HepG2 (cell line): Measurements from ENCODE around the gene CSNK1D. TPM values are rescaled to one million over a fixed set of nuclear protein-coding genes. Genes with fewer than 3 reads are reported as not detected.

Experiments
- EP300 ChIP-seq, 3 experiments: sonication (generic) in 1 of 3; formaldehyde crosslinking in 1 of 3; IDR thresholded peaks; 2 replicates each; pipeline versions ENCODE4 v1.5.1 to v1.6.1; 2011 to 2020; ENCODE audit warnings: low read depth in 2 of 3, low read length in 2 of 3, borderline replicate concordance in 1 of 3, improper control_type of control experiment in 1 of 3, mild to moderate bottlenecking in 1 of 3, missing genetic modification reagents in 1 of 3, moderate library complexity in 1 of 3
- FOSL2 ChIP-seq: sonication (generic); formaldehyde crosslinking; IDR thresholded peaks from 2 replicates; pipeline ENCODE4 v1.4.0; 2020; ENCODE audit warnings: missing genetic modification reagents
- FOXJ3 ChIP-seq: sonication (generic); formaldehyde crosslinking; IDR thresholded peaks from 2 replicates; pipeline ENCODE4 v1.4.0; 2020; ENCODE audit warnings: missing genetic modification reagents, mild to moderate bottlenecking, borderline replicate concordance
- GZF1 ChIP-seq: sonication (generic); formaldehyde crosslinking; IDR thresholded peaks from 2 replicates; pipeline ENCODE4 v1.5.1; 2020; ENCODE audit warnings: mild to moderate bottlenecking, missing genetic modification reagents
- LCORL ChIP-seq, 2 experiments: fragments of 450-650 bp in 1 of 2; sonication (generic) in 1 of 2; formaldehyde crosslinking in 1 of 2; IDR thresholded peaks; 2 replicates each; pipeline versions ENCODE4 v1.5.0 to v1.6.1; 2017 to 2020; ENCODE audit warnings: antibody characterized with exemption in 1 of 2, missing genetic modification reagents in 1 of 2
- NFE2 ChIP-seq: sonication (generic); formaldehyde crosslinking; IDR thresholded peaks from 2 replicates; pipeline ENCODE4 v1.4.0; 2020; ENCODE audit warnings: missing genetic modification reagents
- POLR2A ChIP-seq, 2 experiments: IDR thresholded peaks; 2 replicates each; pipeline ENCODE4 v1.6.1; 2011; ENCODE audit warnings: low read depth in 2 of 2, low read length in 2 of 2, mild to moderate bottlenecking in 1 of 2, moderate library complexity in 1 of 2; ENCODE audit not compliant: insufficient read depth in 1 of 2
- POLR2AphosphoS5 ChIP-seq: IDR thresholded peaks from 2 replicates; pipeline ENCODE4 v1.6.1; 2012; ENCODE audit warnings: low read depth, low read length
- SP1 ChIP-seq, 2 experiments: fragments of 450-650 bp in 1 of 2; sonication (generic) in 1 of 2; formaldehyde crosslinking in 1 of 2; IDR thresholded peaks; 2 replicates each; pipeline versions ENCODE4 v1.4.0 to v1.6.1; 2016 to 2020; ENCODE audit warnings: missing genetic modification reagents in 1 of 2
- TCF7L2 ChIP-seq: IDR thresholded peaks from 2 replicates; pipeline ENCODE4 v1.6.1; 2011; ENCODE audit warnings: mild to moderate bottlenecking, low read depth, low read length, moderate library complexity
- THYN1 ChIP-seq: sonication (generic); formaldehyde crosslinking; IDR thresholded peaks from 2 replicates; pipeline ENCODE4 v1.8.1; 2023; ENCODE audit warnings: low read depth, mild to moderate bottlenecking, moderate library complexity, missing genetic modification reagents, borderline replicate concordance
- YEATS2 ChIP-seq: sonication (generic); formaldehyde crosslinking; IDR thresholded peaks from 2 replicates; pipeline ENCODE4 v1.4.0; 2020; ENCODE audit warnings: missing genetic modification reagents, borderline replicate concordance
- ZFAT ChIP-seq: sonication (generic); formaldehyde crosslinking; conservative IDR thresholded peaks from 2 replicates; pipeline ENCODE4 v1.8.1; 2023; ENCODE audit warnings: missing genetic modification reagents, inconsistent platforms
- ZFY ChIP-seq: sonication (generic); formaldehyde crosslinking; IDR thresholded peaks from 2 replicates; pipeline ENCODE4 v1.4.0; 2020; ENCODE audit warnings: missing genetic modification reagents
- ZMYM2 ChIP-seq: sonication (generic); formaldehyde crosslinking; IDR thresholded peaks from 2 replicates; pipeline ENCODE4 v1.8.0; 2022; ENCODE audit warnings: mild to moderate bottlenecking, missing genetic modification reagents
- ZNF224 ChIP-seq: sonication (generic); formaldehyde crosslinking; IDR thresholded peaks from 2 replicates; pipeline ENCODE4 v1.5.0; 2020; ENCODE audit warnings: mild to moderate bottlenecking, missing genetic modification reagents
- ZNF225 ChIP-seq: sonication (generic); formaldehyde crosslinking; IDR thresholded peaks from 2 replicates; pipeline ENCODE4 v1.4.0; 2020; ENCODE audit warnings: mild to moderate bottlenecking, missing genetic modification reagents
- ZNF232 ChIP-seq: sonication (generic); formaldehyde crosslinking; IDR thresholded peaks from 2 replicates; pipeline ENCODE4 v1.4.0; 2020; ENCODE audit warnings: missing genetic modification reagents, borderline replicate concordance
- ZNF235 ChIP-seq: sonication (generic); formaldehyde crosslinking; IDR thresholded peaks from 2 replicates; pipeline ENCODE4 v1.8.1; 2023; ENCODE audit warnings: mild to moderate bottlenecking, missing genetic modification reagents, borderline replicate concordance
- ZNF24 ChIP-seq: fragments of 450-650 bp; IDR thresholded peaks from 2 replicates; pipeline ENCODE4 v1.6.1; 2017; ENCODE audit warnings: antibody characterized with exemption, mild to moderate bottlenecking
- ZNF263 ChIP-seq: sonication (generic); formaldehyde crosslinking; IDR thresholded peaks from 2 replicates; pipeline ENCODE4 v1.4.0; 2020; ENCODE audit warnings: missing genetic modification reagents
- ZNF296 ChIP-seq: sonication (generic); formaldehyde crosslinking; conservative IDR thresholded peaks from 2 replicates; pipeline ENCODE4 v1.5.0; 2020; ENCODE audit warnings: mild to moderate bottlenecking, missing genetic modification reagents
- ZNF569 ChIP-seq: sonication (generic); formaldehyde crosslinking; IDR thresholded peaks from 2 replicates; pipeline ENCODE4 v1.5.0; 2020; ENCODE audit warnings: mild to moderate bottlenecking, missing genetic modification reagents, moderate library complexity, borderline replicate concordance
- ZNF850 ChIP-seq: sonication (generic); formaldehyde crosslinking; conservative IDR thresholded peaks from 2 replicates; pipeline ENCODE4 v1.9.0; 2021; ENCODE audit warnings: mild to moderate bottlenecking, missing genetic modification reagents
- ZSCAN25 ChIP-seq: sonication (generic); formaldehyde crosslinking; IDR thresholded peaks from 2 replicates; pipeline ENCODE4 v1.8.0; 2022; ENCODE audit warnings: mild to moderate bottlenecking, missing genetic modification reagents
- polyA plus RNA-seq, 8 experiments: library from polyadenylated mRNA; depleted of rRNA in 3 of 8; stranded (reverse) in 7 of 8; unstranded in 1 of 8; fragments of >200 nt; fragmentation: Illumina TruSeq in 4 of 8; extraction: Trizol in 4 of 8; gene quantifications; 2 replicates each; pipeline versions ENCODE4 v1.2.1 to v1.2.3, GENCODE V29; 2011 to 2016; ENCODE audit warnings: low read depth in 4 of 8, missing spikeins in 1 of 8, mixed read lengths in 1 of 8; ENCODE audit not compliant: insufficient read depth in 1 of 8
- total RNA-seq, 5 experiments: library from RNA; depleted of rRNA; stranded (reverse); fragments of >200 nt; fragmentation: Illumina TruSeq; extraction: Trizol; gene quantifications; 2 replicates each; pipeline ENCODE4 v1.2.3, GENCODE V29; 2016; ENCODE audit warnings: low read depth in 1 of 5
- TF ChIP-seq, protein P1 (sequence below): sonication (generic); formaldehyde crosslinking; IDR thresholded peaks from 2 replicates; pipeline ENCODE4 v1.5.1; 2020; ENCODE audit warnings: missing genetic modification reagents, mild to moderate bottlenecking, borderline replicate concordance
- TF ChIP-seq, protein P2 (sequence below): sonication (generic); formaldehyde crosslinking; conservative IDR thresholded peaks from 2 replicates; pipeline ENCODE4 v1.4.0; 2020; ENCODE audit warnings: missing genetic modification reagents

Gene CSNK1D
- total and polyA plus RNA-seq, 2 of the 13 experiments (the other 11 are each of a cell fraction or from before 2014, with no cell fraction given): 31.5 to 128 TPM

DNA sequence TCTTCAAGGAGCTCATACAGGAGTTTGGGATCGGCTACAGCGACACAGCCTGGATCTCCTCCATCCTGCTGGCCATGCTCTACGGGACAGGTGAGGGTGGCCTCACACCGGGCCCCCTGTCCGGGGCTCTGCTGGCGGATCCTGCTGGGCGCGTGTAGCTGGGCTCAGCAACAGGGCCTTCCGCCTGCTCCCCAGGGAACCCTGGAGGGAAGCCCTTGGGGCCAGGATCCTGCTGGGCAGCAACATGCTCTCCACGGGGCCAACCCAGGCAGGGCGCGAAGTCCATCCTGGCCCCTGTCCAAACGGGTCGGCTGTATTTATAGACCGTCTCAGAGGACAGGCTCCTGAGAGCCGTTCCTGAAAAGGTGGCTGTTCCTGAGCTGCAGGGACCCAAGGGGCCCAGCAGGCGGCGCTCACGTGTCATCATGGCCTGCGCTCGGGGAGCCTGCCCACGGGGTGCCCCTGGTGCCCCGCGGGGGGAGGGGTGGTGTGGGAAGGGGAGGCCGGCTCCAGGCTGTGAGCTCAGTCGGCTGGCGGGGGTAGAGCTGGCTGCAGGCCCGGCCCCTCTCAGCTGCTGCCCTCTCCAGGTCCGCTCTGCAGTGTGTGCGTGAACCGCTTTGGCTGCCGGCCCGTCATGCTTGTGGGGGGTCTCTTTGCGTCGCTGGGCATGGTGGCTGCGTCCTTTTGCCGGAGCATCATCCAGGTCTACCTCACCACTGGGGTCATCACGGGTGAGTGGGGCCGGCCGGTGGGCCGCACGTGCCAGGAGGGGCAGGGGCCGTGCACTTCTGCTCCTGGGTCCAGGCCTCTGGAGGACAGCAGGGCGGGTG is 37.1 kb downstream of the CSNK1D start (continued):
- peak; percentile 87; the same call in 1 of the 2 replicates for TF ChIP-seq ZSCAN25
- peak; percentile 75; the same call in 1 of the 2 replicates for TF ChIP-seq YEATS2
- TF ChIP-seq ZNF225 (CRISPR knock-in tag): peak; percentile 99
- no peak for TF ChIP-seq ZNF235 (CRISPR knock-in tag)
- no peak for TF ChIP-seq ZNF24
- peak; percentile 68 for TF ChIP-seq FOSL2
- peak; percentile 90 for TF ChIP-seq FOXJ3 (CRISPR knock-in tag)
- TF ChIP-seq LCORL (IDR thresholded peaks at IDR 0.05): no peak
- peak; percentile 94 for TF ChIP-seq LCORL (CRISPR knock-in tag; IDR thresholded peaks at IDR 0.05)
- peak; percentile 91 for TF ChIP-seq ZFY (CRISPR knock-in tag)
- no peak for TF ChIP-seq NFE2 (CRISPR knock-in tag)
- TF ChIP-seq TCF7L2: no peak
- peak; percentile 96 for TF ChIP-seq GZF1 (CRISPR knock-in tag)
- peak; percentile 60; the same call in 1 of the 2 replicates for TF ChIP-seq ZMYM2 (CRISPR knock-in tag)
- peak; percentile 99 for TF ChIP-seq ZNF232 (CRISPR knock-in tag)
- TF ChIP-seq ZFAT: peak; percentile 85; the same call in 1 of the 2 replicates
- TF ChIP-seq POLR2A (IDR thresholded peaks at IDR 0.05; ENCODE audit: insufficient read depth in 1 of 2, low read depth in 2 of 2, low read length in 2 of 2): peak in 1 of 2 experiments; percentile 40; a peak in 1 of 4 replicates
- TF ChIP-seq THYN1 (CRISPR knock-in tag): peak; percentile 96; the same call in 1 of the 2 replicates
- TF ChIP-seq ZNF224: peak; percentile 98
- no peak for TF ChIP-seq SP1 (IDR thresholded peaks at IDR 0.05)
- TF ChIP-seq SP1 (CRISPR knock-in tag; IDR thresholded peaks at IDR 0.05): no peak
- TF ChIP-seq, protein P1, sequence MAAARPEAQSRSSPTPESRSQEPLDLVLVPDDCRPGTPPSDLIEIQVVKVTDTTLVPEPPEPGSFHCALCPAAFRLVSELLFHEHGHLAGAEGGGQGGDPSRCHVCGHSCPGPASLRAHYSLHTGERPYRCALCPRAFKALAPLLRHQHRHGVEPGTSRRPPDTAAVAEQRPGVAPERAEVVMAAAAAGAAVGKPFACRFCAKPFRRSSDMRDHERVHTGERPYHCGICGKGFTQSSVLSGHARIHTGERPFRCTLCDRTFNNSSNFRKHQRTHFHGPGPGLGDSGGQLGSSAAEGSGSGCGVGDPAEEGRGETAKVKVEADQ (CRISPR knock-in tag): no peak
- TF ChIP-seq EP300 (IDR thresholded peaks at IDR 0.05; ENCODE audit: low read depth in 2 of 2, low read length in 2 of 2): peak in 1 of 2 experiments; percentile 53; a peak in 2 of 4 replicates
- TF ChIP-seq EP300 (CRISPR knock-in tag; IDR thresholded peaks at IDR 0.05; ENCODE audit: borderline replicate concordance): peak; percentile 71; the same call in 1 of the 2 replicates
- peak; percentile 83 for TF ChIP-seq ZNF263 (CRISPR knock-in tag)
- TF ChIP-seq ZNF296 (CRISPR knock-in tag): peak; percentile 97
- TF ChIP-seq, protein P2, sequence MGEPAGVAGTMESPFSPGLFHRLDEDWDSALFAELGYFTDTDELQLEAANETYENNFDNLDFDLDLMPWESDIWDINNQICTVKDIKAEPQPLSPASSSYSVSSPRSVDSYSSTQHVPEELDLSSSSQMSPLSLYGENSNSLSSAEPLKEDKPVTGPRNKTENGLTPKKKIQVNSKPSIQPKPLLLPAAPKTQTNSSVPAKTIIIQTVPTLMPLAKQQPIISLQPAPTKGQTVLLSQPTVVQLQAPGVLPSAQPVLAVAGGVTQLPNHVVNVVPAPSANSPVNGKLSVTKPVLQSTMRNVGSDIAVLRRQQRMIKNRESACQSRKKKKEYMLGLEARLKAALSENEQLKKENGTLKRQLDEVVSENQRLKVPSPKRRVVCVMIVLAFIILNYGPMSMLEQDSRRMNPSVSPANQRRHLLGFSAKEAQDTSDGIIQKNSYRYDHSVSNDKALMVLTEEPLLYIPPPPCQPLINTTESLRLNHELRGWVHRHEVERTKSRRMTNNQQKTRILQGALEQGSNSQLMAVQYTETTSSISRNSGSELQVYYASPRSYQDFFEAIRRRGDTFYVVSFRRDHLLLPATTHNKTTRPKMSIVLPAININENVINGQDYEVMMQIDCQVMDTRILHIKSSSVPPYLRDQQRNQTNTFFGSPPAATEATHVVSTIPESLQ (CRISPR knock-in tag): peak; percentile 77; the same call in 1 of the 2 replicates
- no peak for TF ChIP-seq ZNF850 (CRISPR knock-in tag)
- no peak for TF ChIP-seq POLR2AphosphoS5
- peak; percentile 82; the same call in 1 of the 2 replicates for TF ChIP-seq ZNF569 (CRISPR knock-in tag)
